ENCODE data around the gene ZNF330.
"Not testable (repeated sequence)": the region's sequence is repeated elsewhere in the genome, so short reads cannot be mapped to it uniquely, and the experiment has no call there.

Gene ZNF330

GRCh38 chr4:141223418-141223817 is 2.7 kb downstream of the ZNF330 start:
- Histone ChIP-seq H3K4me3 (ENCODE audit: low read length) (no peak overlapping the region), H3K36me3 (ENCODE audit: control insufficient read depth, low read length) (peaks cover 64% of the 10 kb centered on the region), H3K79me2 (ENCODE audit: control insufficient read depth, low read length) (peaks cover 57% of the 10 kb centered on the region), H3K4me1 (ENCODE audit: control insufficient read depth, low read length) (peaks cover 18% of the 10 kb centered on the region), H3F3A (ENCODE audit: control insufficient read depth, insufficient read depth) (no peaks in the 10 kb centered on the region), H3K9me2 (replicated peaks; ENCODE audit: control insufficient read depth, low read length) (no peaks in the 10 kb centered on the region; the same call in 1 of the 2 replicates), H4K20me1 (ENCODE audit: control insufficient read depth, insufficient read depth, low read depth, low read length) (no peaks in the 10 kb centered on the region; the same call in 1 of the 2 replicates), H3K9me3 (ENCODE audit: control insufficient read depth, insufficient read depth, low read length) (no peaks in the 10 kb centered on the region), H3K27me3 (ENCODE audit: control insufficient read depth, low read length) (no peaks in the 10 kb centered on the region), H3K4me2 (ENCODE audit: low read length) (no peak overlapping the region), H3K27ac (ENCODE audit: low read depth, low read length) (no peak overlapping the region)
- TF ChIP-seq EZH2phosphoT487 (IDR thresholded peaks at IDR 0.05; ENCODE audit: borderline replicate concordance, low read length): no peak
- TF ChIP-seq CTCF (IDR thresholded peaks at IDR 0.05; ENCODE audit: low read depth, low read length, poor library complexity, severe bottlenecking): no peak

- not testable (repeated sequence) for H4K20me1 ChIP-seq (ENCODE audit: control insufficient read depth, insufficient read depth, low read depth, low read length); H3F3A ChIP-seq (ENCODE audit: control insufficient read depth, insufficient read depth); H3K4me2 ChIP-seq (ENCODE audit: low read length); H3K9me2 ChIP-seq (replicated peaks; ENCODE audit: control insufficient read depth, low read length); H3K9me3 ChIP-seq (ENCODE audit: control insufficient read depth, insufficient read depth, low read length); H3K4me3 ChIP-seq (ENCODE audit: low read length); H3K4me1 ChIP-seq (ENCODE audit: control insufficient read depth, low read length); H3K27ac ChIP-seq (ENCODE audit: low read depth, low read length); H3K27me3 ChIP-seq (ENCODE audit: control insufficient read depth, low read length)
- Histone ChIP-seq H3K36me3 (ENCODE audit: control insufficient read depth, low read length) (peaks cover 95% of the 10 kb centered on the region), H3K79me2 (ENCODE audit: control insufficient read depth, low read length) (peaks cover 41% of the 10 kb centered on the region)
Observed at GRCh38 chr4:141227280-141227679, 6.6 kb downstream of the ZNF330 start.

GRCh38 chr4:141229408-141230101 is 8.9 kb downstream of the ZNF330 start:
- H3F3A ChIP-seq (ENCODE audit: control insufficient read depth, insufficient read depth): no peaks in the 10 kb centered on the region
- H3K27me3 ChIP-seq (ENCODE audit: control insufficient read depth, low read length): no peaks in the 10 kb centered on the region
- H3K36me3 ChIP-seq (ENCODE audit: control insufficient read depth, low read length): peaks cover 91% of the 10 kb centered on the region
- H3K27ac ChIP-seq (ENCODE audit: low read depth, low read length): no peak overlapping the region
- H4K20me1 ChIP-seq (ENCODE audit: control insufficient read depth, insufficient read depth, low read depth, low read length): no peaks in the 10 kb centered on the region
- no peak overlapping the region for H3K4me2 ChIP-seq (ENCODE audit: low read length)
- H3K9me3 ChIP-seq (ENCODE audit: control insufficient read depth, insufficient read depth, low read length): no peaks in the 10 kb centered on the region
- H3K9me2 ChIP-seq (replicated peaks; ENCODE audit: control insufficient read depth, low read length): no peaks in the 10 kb centered on the region
- no peak overlapping the region for H3K4me3 ChIP-seq (ENCODE audit: low read length)
- H3K4me1 ChIP-seq (ENCODE audit: control insufficient read depth, low read length): no peaks in the 10 kb centered on the region
- no peak for TF ChIP-seq EZH2phosphoT487 (IDR thresholded peaks at IDR 0.05; ENCODE audit: borderline replicate concordance, low read length)
- TF ChIP-seq CTCF (IDR thresholded peaks at IDR 0.05; ENCODE audit: low read depth, low read length, poor library complexity, severe bottlenecking): no peak
- H3K79me2 ChIP-seq (ENCODE audit: control insufficient read depth, low read length): peaks cover 18% of the 10 kb centered on the region

GRCh38 chr4:141233673-141234072 is 13.0 kb downstream of the ZNF330 start:
- Histone ChIP-seq H3K27me3 (ENCODE audit: control insufficient read depth, low read length) (no peaks in the 10 kb centered on the region), H3K4me1 (ENCODE audit: control insufficient read depth, low read length) (no peaks in the 10 kb centered on the region), H4K20me1 (ENCODE audit: control insufficient read depth, insufficient read depth, low read depth, low read length) (no peaks in the 10 kb centered on the region), H3K27ac (ENCODE audit: low read depth, low read length) (no peak overlapping the region), H3K4me2 (ENCODE audit: low read length) (no peak overlapping the region), H3K36me3 (ENCODE audit: control insufficient read depth, low read length) (peaks cover 58% of the 10 kb centered on the region), H3F3A (ENCODE audit: control insufficient read depth, insufficient read depth) (no peaks in the 10 kb centered on the region), H3K9me2 (replicated peaks; ENCODE audit: control insufficient read depth, low read length) (no peaks in the 10 kb centered on the region), H3K79me2 (ENCODE audit: control insufficient read depth, low read length) (no peaks in the 10 kb centered on the region; the same call in 1 of the 2 replicates), H3K4me3 (ENCODE audit: low read length) (no peak overlapping the region), H3K9me3 (ENCODE audit: control insufficient read depth, insufficient read depth, low read length) (no peaks in the 10 kb centered on the region)
- TF ChIP-seq EZH2phosphoT487 (IDR thresholded peaks at IDR 0.05; ENCODE audit: borderline replicate concordance, low read length) (no peak), CTCF (IDR thresholded peaks at IDR 0.05; ENCODE audit: low read depth, low read length, poor library complexity, severe bottlenecking) (no peak)

All from DOHH2 (cell line).